IPS-NIHi11 (cell line): ENCODE measurements around the gene TCF7L1.
A peak's percentile ranks its signal among the peaks of the same experiment; 100 is the strongest.

ENCODE experiments used
- DNase-seq: peaks from one replicate; pipeline ENCODE4 v3.0.0; 2012; ENCODE audit warnings: mixed read lengths, low spot score

The TCF7L1 gene

DNA sequence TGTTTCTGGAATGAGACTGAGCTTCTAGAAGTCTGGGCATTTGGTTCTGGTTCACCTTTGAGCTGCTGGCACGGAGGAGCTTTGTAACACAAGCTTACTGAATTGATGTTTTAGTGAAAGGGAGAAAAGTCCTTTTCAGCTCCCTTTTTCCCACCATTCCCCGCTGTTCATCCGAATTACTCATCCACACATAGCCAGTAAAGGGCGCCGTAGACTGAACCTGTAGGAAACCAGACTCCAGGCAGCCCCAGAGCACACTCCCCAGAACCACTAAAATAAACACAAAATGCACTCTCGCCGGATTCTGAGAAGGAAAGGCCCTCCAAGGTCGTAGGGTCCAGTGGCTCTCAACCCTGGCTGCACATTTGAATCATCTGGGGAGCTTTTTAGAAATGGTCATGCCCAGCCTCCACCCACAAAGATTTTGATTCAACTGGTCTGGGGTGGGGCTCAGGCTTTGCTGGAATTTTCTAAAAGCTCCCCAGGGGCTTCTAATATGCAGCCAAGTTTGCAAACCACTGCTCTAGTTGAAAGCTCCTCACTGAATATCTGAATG is 29.6 kb downstream of the TCF7L1 start:
- DNase-seq = no peak

DNA sequence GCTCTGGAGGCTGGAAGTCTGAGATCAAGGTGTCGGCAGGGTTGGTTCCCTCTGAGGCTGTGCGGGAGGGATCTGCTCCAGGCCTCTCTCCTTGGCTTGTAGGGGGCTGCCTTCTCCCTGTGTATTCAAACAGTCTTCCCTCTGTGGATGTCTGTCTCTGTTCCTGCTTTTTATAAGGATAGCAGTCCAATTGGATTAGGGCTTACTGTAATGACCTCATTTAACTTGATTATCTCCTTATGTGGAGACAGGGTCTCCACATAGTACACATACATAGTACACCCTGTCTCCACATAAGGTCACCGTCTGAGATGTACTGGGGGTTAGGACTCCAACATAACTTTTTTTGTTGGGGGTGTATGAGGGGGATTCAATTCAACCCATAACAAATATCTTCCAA is 30.5 kb downstream of the TCF7L1 start:
- no peak for DNase-seq

DNA sequence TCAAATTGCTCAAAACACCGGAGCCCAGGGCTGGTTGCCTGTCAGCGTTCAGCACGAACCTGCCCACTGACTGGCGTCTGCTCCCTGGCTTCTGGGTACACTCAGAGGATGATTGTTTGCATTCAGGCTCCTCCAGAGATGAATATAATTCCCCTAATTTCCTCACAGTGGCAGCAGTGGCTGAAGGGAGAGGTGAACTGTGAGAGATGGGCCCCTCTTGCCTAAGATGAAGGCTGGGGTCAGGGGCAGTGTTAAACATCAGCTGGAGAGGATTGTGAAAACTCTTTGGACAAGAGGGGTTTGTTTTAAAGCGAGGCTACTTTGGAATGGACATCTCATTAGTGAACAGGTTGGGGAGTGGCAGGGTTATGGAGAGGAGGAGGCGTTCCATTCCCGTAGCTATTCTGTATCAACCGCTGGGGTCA is 31.0 kb downstream of the TCF7L1 start:
- no peak for DNase-seq

DNA sequence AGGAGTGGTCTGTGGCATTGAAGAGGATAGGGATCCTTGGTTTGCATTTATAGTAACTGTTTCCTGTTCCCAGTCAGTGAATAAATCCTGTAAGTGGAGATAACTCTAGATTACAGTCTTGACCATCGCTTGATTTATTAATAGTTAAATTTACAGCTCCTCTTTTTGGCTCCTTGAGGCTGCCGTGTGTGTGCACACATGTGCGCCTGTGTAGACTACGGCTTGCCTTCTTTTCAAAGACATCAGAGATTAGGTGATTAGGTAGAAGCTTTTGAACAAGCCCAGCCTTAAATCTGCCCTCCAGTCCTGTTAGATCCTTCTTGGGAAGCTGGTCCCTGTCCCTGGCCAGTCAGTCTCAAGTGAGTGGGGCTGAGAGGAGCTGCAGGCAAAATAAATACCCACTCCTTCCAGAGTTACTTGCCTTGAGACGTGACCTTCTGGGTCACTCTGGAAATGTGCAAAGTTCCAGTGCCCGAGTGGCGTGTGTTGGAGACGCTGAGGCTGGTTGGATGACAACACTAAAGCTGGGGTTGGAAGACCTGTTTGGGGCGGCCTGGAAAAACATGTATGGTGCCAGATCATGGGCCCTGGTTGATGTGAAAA is 32.0 kb downstream of the TCF7L1 start:
- DNase-seq = no peak

DNA sequence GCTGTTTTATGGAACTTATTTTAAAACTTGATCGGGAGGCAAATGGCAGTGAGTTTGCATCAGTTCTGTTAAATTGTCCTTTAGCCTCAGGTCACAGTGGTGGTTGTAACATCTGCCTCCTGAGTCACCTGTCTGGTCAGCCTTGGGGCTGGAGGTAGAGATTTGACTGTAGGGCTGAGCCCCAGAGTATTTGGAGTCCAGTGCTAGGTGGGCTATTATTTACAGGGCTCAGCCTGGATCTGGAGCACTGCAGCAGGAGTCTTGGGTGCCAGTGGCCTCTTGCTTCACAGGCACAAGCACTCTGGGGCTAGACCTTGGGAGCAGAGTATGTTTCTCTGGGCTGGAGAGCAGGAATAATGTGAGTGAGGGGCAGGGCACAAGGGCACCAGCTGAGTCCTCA is 32.8 kb downstream of the TCF7L1 start:
- DNase-seq = no peak

DNA sequence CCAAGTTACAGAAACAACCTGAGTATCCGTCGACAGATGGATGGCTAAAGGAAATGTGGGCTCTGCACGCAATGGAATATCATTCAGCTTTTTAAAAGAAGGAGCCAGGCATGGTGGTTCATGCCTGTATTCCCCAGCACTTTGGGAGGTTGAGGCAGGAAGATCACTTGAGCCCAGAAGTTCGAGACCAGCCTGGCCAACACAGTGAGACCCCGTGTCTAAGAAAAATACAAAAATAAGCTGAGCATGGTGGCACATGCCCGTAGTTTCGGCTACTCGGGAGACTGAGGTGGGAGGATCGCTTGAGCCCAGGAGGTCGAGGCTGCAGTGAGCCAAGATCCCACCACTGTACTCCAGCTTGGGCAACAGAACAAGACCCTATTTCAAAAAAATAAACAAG is 34.3 kb downstream of the TCF7L1 start:
- no peak for DNase-seq

DNA sequence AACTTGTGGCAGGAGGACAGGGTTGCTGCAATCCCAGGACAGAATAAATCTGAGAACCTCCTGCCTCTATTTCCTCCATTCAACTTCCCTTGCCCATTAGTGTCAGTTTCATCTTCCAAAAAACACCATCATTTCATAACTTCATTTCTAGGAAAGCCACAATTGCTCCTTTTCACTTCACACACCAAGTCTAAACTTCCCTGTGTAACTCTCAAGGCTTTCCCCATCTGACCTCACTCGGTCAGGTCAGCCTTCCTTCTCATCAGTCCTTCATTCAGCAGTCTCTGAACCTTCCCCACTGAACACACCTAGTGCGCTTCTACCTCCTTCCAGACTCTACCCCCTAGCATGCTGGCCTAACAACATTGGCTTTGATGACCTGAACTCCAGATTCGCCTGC is 35.8 kb downstream of the TCF7L1 start:
- no peak for DNase-seq

DNA sequence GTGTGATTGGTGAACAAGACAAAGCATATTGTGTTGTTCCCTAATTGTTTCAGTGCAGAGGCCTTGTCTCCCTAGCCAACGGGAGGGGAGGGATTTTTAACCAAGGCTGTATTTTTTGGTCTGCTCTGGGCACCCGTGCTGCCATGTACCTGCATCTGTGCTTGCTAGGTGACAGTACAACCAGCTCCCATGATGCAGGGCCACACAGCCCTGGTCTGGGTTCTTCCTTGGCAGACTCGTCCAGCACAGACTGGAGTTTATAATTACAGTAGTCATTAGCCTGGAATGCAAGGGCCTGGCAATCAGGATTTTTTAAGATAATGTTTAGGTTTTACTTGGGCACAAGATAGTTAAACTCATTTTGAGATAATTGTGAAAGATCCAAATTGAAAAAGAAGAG is 36.4 kb downstream of the TCF7L1 start:
- no peak for DNase-seq

DNA sequence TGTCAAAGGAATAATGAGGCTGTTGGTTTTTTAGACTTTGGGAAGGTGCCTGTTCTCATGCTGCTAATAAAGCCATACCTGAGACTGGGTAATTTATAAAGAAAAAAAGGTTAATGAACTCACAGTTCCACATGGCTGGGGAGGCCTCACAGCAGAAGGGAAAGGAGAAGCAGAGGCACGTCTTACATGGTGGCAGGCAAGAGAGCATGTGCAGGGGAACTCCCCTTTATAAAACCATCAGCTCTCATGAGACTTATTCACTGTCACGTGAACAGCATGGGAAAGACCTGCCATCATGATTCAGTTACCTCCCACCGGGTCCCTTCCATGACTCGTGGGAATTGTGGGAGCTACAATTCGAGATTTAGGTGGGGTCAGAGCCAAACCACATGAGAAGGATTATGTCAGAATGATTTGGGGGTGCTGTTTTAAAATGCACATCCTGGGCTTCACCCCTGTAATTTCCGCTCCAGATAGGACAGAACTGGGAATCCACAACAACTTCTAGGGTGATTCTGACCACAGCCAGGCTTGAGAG is 37.8 kb downstream of the TCF7L1 start:
- no peak for DNase-seq

DNA sequence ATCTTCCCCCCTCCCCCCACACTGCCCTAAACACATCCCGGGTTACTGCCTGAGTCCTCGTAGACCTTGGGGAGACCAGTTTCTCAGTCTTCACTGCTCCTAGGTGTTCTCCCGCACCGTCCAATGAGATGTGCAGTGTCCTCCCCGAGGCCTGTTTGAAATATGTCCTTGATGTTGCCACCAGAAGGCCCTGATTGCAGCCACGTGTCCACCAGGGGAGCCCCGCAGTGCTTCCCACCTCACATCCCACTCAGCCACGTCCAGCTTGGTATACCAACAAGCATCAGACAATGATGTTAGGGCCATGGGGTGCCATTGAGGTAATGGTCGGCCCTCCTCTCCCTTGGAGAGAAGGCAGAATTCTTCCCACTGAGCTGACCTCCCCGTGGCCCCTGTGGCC is 38.7 kb downstream of the TCF7L1 start:
- DNase-seq = no peak

DNA sequence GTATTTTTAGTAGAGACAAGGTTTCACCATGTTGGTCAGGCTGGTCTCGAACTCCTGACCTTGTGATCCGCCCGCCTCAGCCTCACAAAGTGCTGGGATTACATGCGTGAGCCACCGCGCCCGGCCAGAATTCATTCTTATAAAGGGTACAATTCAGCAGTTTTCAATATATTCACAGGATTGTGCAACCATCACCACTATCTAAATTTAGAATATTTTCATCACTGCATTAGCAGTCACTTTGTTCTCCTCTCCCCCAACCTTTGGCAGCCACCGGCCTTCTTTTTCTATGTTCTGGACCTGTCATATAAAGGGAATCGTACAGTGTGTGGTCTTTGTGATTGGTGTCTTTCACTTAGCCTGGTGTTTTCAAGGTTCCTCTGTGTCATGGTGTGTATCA is 40.7 kb downstream of the TCF7L1 start:
- DNase-seq = no peak

DNA sequence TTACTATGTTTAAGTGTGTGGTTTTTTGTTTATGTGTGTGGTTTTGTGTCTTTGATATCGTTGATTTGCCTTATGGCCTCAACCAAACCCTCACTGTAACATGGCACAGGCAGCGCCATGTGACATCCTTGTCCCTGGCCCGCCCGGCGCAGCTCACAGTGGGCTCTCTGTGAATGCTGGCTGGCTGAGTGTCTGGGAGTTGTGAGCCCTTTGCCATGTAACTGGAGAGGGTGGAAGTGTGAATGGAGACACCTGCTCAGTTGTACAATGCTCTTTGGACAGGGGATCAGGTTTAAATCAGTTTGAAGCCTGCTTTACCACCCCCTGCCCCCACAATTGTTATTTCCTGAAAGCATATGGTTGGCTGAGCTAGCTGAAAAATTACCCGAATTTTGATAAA is 41.8 kb downstream of the TCF7L1 start:
- DNase-seq = no peak

DNA sequence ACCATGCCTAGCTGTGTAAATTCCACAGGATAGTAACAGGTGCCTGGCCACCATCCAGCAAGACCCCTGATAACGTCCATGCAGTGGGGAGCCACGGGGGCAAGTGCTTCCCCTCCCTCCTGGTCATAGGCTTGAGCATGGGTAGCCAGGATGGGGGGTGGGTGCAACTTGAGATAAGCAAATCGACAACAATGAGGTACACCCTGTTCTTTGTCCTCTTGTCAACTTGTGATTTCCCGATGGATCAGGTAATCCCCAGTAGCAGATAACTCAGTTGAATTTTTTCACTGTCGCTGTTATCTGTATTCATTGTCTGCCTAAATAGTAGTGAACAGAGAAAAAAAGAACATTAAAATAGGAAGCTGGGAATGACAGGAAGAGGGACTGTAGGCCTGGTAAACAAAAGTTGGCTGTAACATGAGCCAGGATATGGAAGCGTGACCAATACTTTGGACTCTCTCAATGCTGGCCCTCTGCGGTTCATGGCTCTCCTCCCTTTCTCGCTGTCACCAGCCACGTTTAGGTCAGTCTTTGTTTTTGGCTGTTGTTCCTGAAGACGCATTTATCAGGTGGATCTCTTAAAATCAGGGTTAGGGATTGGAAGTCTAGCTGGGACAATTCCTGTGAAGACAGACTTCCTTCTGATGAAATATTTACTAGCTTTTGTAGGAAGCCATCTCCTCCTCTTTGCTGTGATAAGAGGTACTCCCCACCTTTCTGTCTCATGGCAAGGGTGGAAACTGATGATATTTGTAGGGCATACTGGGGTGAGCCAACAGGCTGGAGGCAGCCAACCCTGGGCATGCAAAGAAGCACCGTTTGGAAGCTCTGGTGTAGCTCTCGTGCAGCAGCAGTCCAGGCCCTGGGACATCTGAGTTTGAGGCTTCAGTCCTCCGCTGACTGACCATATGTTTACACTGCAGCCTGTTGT is 42.4 kb downstream of the TCF7L1 start:
- DNase-seq = peak; percentile 56

DNA sequence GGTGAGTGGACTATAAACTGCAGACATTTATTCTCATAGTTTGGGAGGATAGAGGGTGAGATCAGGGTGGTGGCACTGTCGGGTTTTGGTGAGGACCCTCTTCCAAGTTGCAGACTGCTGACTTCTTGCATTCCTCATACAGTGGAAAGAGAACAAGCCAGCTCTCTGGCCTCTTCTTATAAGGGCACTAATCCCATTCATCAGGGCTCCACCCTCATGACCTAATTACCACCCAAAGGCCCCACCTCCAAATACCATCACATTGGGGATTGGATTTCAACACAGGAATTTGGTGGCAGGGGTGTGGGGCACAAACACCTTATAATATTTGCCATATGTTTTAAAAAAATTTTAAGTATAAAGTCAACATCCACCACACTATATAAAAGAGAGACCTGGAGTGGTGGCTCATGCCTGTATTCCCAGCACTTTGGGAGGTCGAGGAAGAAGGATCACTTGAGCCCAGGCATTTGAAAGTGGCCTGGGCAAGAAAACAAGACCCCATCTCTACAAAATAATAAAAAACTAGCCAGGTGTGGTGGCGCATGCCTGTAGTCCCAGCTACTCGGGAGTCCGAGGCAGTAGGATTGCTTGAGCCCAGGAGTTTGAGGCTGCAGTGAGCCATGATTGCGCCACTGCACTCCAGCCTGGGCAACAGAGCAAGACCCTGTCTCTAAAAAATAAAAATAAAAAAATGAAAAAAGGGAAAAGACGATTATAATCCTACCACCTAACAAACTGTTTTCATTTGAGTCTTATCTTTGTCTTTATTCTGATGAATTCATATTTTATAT is 44.0 kb downstream of the TCF7L1 start:
- DNase-seq = no peak

DNA sequence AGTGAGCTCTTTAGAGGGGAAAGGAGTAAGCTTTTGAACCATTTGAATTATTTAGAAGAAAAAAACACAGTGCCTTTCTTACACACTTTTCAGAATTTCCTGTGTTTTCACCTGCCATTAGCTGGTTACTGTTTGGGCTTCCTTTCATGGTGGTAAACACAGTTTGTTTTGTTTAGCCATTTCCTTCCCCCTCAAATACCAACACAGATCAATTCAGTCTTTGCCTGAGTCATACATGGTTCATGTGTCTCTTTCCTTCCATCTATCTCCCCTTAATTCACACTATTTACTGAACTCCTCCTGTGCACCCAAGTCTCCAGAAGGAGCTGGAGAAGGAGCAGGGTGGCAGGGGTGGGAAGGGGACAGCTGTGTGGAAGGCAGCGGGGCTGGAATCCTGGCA is 45.0 kb downstream of the TCF7L1 start:
- no peak for DNase-seq

DNA sequence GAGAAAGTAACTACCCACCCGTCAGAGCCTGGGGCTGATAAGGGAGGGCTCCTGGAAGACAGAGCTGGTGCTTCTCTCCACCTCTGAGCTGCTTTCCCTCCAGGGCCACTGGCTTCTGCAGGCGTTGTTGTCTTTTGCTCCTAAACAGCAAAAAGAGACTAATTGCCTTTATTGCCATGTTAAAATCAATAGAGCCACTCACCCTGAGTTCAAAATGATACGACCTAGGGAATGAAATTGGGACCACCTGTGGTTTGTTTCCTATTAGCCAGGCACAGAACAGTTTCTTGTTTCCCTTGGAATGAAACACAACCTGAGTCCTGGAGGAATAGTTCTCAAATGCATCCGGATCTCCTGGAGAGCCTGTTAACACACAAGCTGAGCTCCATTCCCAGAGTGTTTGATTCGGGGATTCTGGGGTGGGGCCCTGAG is 45.8 kb downstream of the TCF7L1 start:
- DNase-seq = no peak

DNA sequence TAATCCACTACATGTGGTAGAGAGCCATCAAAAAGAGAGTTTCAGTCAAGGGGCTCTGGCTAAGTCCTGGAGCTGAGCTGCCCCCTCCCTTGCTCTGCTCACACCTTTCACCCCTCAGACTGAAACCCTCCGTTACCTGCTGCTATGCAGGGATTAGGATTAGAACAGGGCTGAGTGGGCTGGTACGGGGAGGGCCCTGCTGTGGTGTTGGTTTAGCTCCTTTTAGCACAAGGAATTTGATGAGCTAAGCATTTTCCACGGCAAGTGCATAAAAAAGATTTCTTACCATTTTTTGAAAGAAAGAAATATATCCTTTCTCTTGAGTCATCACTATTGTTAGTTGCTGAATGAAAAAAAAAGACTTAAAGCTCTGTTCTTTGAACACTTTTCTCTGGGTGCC is 46.3 kb downstream of the TCF7L1 start:
- DNase-seq = peak; percentile 44

DNA sequence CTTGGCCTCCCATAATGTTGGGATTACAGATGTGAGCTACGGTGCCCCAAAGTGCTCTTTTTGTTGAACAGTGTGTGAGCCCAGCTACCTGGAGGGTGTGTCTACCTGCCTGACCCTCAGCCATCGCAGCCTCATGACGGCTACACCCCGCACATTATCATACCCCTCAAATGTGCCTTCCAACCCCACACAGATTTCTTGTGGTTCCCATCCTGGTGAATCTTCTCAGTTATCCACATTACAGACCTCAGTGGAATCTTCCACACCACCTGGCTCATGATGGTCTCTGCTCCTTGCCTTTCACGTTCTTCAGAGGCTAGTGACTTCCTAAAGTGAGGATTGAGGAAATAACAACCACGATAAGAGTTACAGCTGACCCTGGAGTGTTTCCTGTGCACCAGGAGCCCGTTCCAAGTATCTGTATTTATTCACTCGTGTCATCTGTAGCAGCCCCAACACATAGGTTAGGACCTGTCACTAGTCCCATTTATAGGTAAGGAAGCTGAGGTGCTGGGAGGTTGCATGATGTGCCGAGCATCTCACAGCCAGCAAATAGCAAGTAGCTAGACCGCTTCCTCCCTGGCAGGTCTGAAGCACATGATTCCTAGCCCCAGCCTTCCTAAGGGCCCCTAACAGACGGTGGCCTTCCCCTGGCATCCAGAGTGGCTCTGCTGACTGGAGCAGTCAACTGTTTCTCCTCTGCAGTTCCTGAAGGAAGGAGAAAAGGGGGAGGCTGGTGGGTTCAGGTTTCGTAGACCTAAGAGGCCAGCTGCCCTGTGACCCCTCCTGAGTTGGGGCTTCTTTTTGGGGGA is 47.3 kb downstream of the TCF7L1 start:
- no peak for DNase-seq

DNA sequence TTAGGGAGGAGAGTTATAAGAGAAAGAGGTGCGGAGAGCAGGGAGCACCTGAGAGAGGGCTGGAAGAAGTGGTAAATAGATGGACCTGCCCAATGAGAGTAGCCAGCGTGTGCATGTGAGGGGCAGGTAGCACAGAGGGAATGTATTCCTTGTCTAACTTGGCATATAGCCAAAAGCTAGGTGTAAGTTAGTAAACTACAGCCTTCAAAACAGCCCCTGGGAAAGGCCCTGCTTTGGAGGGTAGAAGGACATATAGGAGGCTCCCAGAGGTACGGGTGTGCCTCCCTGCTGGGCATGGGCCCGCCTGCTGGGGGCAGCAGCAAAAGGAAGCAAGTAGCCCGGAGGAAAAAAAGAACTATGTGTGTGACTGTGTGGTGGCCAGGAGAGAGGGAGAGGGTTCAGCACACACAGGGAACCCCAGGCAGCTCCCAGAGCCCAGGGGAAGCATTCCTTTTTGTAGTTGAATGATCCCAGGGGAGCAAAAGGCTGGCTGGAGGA is 48.0 kb downstream of the TCF7L1 start:
- peak; percentile 39 for DNase-seq

DNA sequence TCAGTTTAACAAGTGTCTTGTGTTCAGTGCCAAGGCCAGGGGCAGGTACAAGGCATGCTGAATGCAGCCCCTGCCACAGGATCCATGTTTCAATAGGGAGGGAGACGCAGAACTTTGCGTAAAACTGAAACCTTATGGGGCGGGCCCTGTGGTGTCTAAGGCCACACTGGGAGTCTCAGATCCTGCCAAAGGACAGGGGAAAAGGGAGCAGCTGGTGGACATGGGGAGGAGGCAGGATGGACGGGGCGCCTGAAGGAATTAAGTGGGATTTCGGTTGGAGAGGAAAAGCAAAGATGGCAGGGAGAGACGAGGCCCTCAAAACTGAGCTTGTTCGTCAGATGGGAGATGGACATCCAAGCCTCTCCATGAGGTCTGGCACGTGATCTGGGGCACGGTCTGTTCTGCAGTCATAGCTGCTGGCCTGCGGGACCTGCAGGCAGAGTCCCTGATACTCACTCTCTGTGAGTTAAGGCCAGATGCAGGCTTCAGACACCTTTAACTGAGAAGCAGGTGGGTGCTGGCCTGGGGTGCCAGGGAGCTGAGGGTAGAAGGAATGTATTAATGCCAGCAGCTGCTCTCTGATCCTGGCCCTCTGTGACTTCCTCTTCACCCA is 48.8 kb downstream of the TCF7L1 start:
- DNase-seq = no peak

DNA sequence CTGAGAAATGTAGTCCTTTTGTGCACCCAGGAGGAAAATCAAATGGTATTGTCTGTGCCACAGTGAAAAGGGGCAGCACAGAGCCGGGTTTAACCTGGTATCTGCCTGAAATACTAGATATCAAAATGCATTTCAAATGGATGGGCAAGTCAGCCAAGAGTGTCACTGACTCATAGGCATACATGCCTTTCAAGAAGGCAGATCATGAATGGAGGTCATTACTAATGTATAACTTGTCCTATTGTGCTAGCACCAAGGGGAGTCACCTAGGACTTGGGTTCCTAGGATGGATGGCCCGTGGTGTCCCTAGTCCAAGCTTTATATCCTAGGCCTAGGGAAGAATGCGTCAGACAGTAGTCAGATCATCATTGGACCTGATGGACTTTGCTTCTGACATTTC is 49.9 kb downstream of the TCF7L1 start:
- DNase-seq = no peak
